SK-N-SH treated with all-trans-retinoic acid at 6 μM for 48 hours (cell line): ENCODE data around the gene PLXNB1.

Source experiments
- ATAC-seq: fragments of 200-7000 bp; cut with Tn5 transposase; 3 replicates; pipeline ENCODE4 v1.9.1; 2020; ENCODE audit warnings: mild to moderate bottlenecking, moderate library complexity
- ARNTL ChIP-seq: fragments of 450-650 bp; formaldehyde crosslinking; IDR thresholded peaks from 2 replicates; pipeline ENCODE4 v1.5.0; 2020; ENCODE audit warnings: low read depth, mild to moderate bottlenecking, moderate library complexity, borderline replicate concordance
- BACH2 ChIP-seq: fragments of 250-450 bp; sonication (Bioruptor Pico); IDR thresholded peaks from 2 replicates; pipeline ENCODE4 v1.9.0; 2021; ENCODE audit warnings: mild to moderate bottlenecking, borderline replicate concordance
- CSDC2 ChIP-seq: fragments of 250-450 bp; sonication (Bioruptor Pico); IDR thresholded peaks from 2 replicates; pipeline ENCODE4 v1.5.0; 2020; ENCODE audit warnings: mild to moderate bottlenecking, moderate library complexity
- CSRNP3 ChIP-seq: fragments of 250-450 bp; sonication (Bioruptor Pico); IDR thresholded peaks from 2 replicates; pipeline ENCODE4 v1.5.1; 2021; ENCODE audit warnings: mild to moderate bottlenecking, moderate library complexity
- ESRRG ChIP-seq: fragments of 250-450 bp; sonication (Bioruptor Pico); IDR thresholded peaks from 2 replicates; pipeline ENCODE4 v1.6.1; 2021; ENCODE audit warnings: mild to moderate bottlenecking
- GLIS3 ChIP-seq: fragments of 250-450 bp; sonication (Bioruptor Pico); IDR thresholded peaks from 2 replicates; pipeline ENCODE4 v1.5.0; 2020; ENCODE audit warnings: mild to moderate bottlenecking, moderate library complexity
- ISL1 ChIP-seq: fragments of 250-450 bp; sonication (Bioruptor Pico); IDR thresholded peaks from 2 replicates; pipeline ENCODE4 v2.1.2; 2022; ENCODE audit warnings: mild to moderate bottlenecking, moderate library complexity
- OSR1 ChIP-seq: fragments of 250-450 bp; sonication (Bioruptor Pico); IDR thresholded peaks from 2 replicates; pipeline ENCODE4 v1.8.0; 2022; ENCODE audit warnings: moderate library complexity, mild to moderate bottlenecking, inconsistent platforms
- PPARA ChIP-seq: fragments of 250-450 bp; sonication (Bioruptor Pico); IDR thresholded peaks from 2 replicates; pipeline ENCODE4 v1.5.0; 2020; ENCODE audit warnings: mild to moderate bottlenecking, borderline replicate concordance
- RARB ChIP-seq: fragments of 250-450 bp; sonication (Bioruptor Pico); IDR thresholded peaks from 2 replicates; pipeline ENCODE4 v1.8.0; 2021; ENCODE audit warnings: mild to moderate bottlenecking, moderate library complexity
- SNAI2 ChIP-seq: fragments of 250-450 bp; sonication (Bioruptor Pico); IDR thresholded peaks from 2 replicates; pipeline ENCODE4 v1.5.0; 2020; ENCODE audit warnings: mild to moderate bottlenecking, moderate library complexity
- TCF4 ChIP-seq: fragments of 250-450 bp; sonication (Bioruptor Pico); IDR thresholded peaks from 2 replicates; pipeline ENCODE4 v1.8.0; 2021; ENCODE audit warnings: mild to moderate bottlenecking, moderate library complexity, borderline replicate concordance
- TOX ChIP-seq: fragments of 250-450 bp; sonication (Bioruptor Pico); IDR thresholded peaks from 2 replicates; pipeline ENCODE4 v1.8.0; 2021; ENCODE audit warnings: mild to moderate bottlenecking, moderate library complexity, borderline replicate concordance
- TSHZ2 ChIP-seq: fragments of 250-450 bp; sonication (Bioruptor Pico); IDR thresholded peaks from 2 replicates; pipeline ENCODE4 v1.5.0; 2020; ENCODE audit warnings: mild to moderate bottlenecking, moderate library complexity
- ZC3H10 ChIP-seq: fragments of 250-450 bp; sonication (Bioruptor Pico); IDR thresholded peaks from 2 replicates; pipeline ENCODE4 v1.5.1; 2021; ENCODE audit warnings: mild to moderate bottlenecking, moderate library complexity
- ZFP3 ChIP-seq: fragments of 250-450 bp; sonication (Bioruptor Pico); IDR thresholded peaks from 2 replicates; pipeline ENCODE4 v1.5.0; 2020; ENCODE audit warnings: mild to moderate bottlenecking, moderate library complexity
- ZFP30 ChIP-seq: fragments of 450-650 bp; formaldehyde crosslinking; IDR thresholded peaks from 2 replicates; pipeline ENCODE4 v1.5.0; 2022; ENCODE audit warnings: mild to moderate bottlenecking, moderate library complexity
- ZNF565 ChIP-seq: fragments of 450-650 bp; formaldehyde crosslinking; conservative IDR thresholded peaks from 2 replicates; pipeline ENCODE4 v1.5.0; 2020; ENCODE audit warnings: low read depth, mild to moderate bottlenecking, moderate library complexity
- ZNF70 ChIP-seq: fragments of 450-650 bp; formaldehyde crosslinking; IDR thresholded peaks from 2 replicates; pipeline ENCODE4 v1.5.0; 2020; ENCODE audit warnings: mild to moderate bottlenecking, moderate library complexity
- ZNF8 ChIP-seq: fragments of 450-650 bp; formaldehyde crosslinking; IDR thresholded peaks from 2 replicates; pipeline ENCODE4 v1.5.0; 2020; ENCODE audit warnings: mild to moderate bottlenecking, moderate library complexity
- TF ChIP-seq, protein P1 (sequence below): fragments of 250-450 bp; sonication (Bioruptor Pico); IDR thresholded peaks from 2 replicates; pipeline ENCODE4 v1.5.1; 2020; ENCODE audit warnings: low read depth, mild to moderate bottlenecking, moderate library complexity
- TF ChIP-seq, protein P2 (sequence below): fragments of 250-450 bp; sonication (Bioruptor Pico); IDR thresholded peaks from 2 replicates; pipeline ENCODE4 v1.8.0; 2021; ENCODE audit warnings: low read depth, mild to moderate bottlenecking, moderate library complexity, borderline replicate concordance

The PLXNB1 gene

GRCh38 chr3:48419149-48419548 lies 10.7 kb downstream of the PLXNB1 start:
- no peak for TF ChIP-seq TOX (CRISPR knock-in tag)
- no peak for TF ChIP-seq ZFP30 (CRISPR knock-in tag)
- TF ChIP-seq GLIS3: no peak
- no peak for TF ChIP-seq ISL1 (CRISPR knock-in tag)
- TF ChIP-seq ZNF565 (CRISPR knock-in tag): no peak
- TF ChIP-seq SNAI2 (CRISPR knock-in tag): no peak
- no peak for TF ChIP-seq PPARA (CRISPR knock-in tag)
- TF ChIP-seq TSHZ2: no peak
- TF ChIP-seq TCF4 (CRISPR knock-in tag): no peak
- no peak for TF ChIP-seq CSRNP3 (CRISPR knock-in tag)
- no peak for TF ChIP-seq BACH2 (CRISPR knock-in tag)
- TF ChIP-seq ZNF8 (CRISPR knock-in tag): no peak
- no peak for TF ChIP-seq ZNF70
- no peak for TF ChIP-seq CSDC2
- TF ChIP-seq ZC3H10: no peak
- TF ChIP-seq, protein P1, sequence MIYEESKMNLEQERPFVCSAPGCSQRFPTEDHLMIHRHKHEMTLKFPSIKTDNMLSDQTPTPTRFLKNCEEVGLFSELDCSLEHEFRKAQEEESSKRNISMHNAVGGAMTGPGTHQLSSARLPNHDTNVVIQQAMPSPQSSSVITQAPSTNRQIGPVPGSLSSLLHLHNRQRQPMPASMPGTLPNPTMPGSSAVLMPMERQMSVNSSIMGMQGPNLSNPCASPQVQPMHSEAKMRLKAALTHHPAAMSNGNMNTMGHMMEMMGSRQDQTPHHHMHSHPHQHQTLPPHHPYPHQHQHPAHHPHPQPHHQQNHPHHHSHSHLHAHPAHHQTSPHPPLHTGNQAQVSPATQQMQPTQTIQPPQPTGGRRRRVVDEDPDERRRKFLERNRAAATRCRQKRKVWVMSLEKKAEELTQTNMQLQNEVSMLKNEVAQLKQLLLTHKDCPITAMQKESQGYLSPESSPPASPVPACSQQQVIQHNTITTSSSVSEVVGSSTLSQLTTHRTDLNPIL: no peak
- no peak for TF ChIP-seq RARB (CRISPR knock-in tag)
- TF ChIP-seq OSR1 (CRISPR knock-in tag): no peak
- ATAC-seq: no peak

- ATAC-seq: no peak
- no peak for TF ChIP-seq ZFP30 (CRISPR knock-in tag)
- no peak for TF ChIP-seq ISL1 (CRISPR knock-in tag)
- TF ChIP-seq ZNF8 (CRISPR knock-in tag): no peak
- TF ChIP-seq ZFP3 (CRISPR knock-in tag): no peak
- no peak for TF ChIP-seq ESRRG (CRISPR knock-in tag)
- TF ChIP-seq ZNF565 (CRISPR knock-in tag): no peak
These were observed 11.2 kb downstream of the PLXNB1 start for GRCh38 chr3:48418651-48419050.

GRCh38 chr3:48418140-48418539 lies 11.7 kb downstream of the PLXNB1 start:
- no peak for TF ChIP-seq ARNTL (CRISPR knock-in tag)
- TF ChIP-seq RARB (CRISPR knock-in tag): no peak
- TF ChIP-seq ZC3H10: no peak
- TF ChIP-seq TOX (CRISPR knock-in tag): no peak
- TF ChIP-seq ZNF565 (CRISPR knock-in tag): no peak
- no peak for TF ChIP-seq TSHZ2
- no peak for TF ChIP-seq ZNF8 (CRISPR knock-in tag)
- TF ChIP-seq ISL1 (CRISPR knock-in tag): no peak
- no peak for TF ChIP-seq CSRNP3 (CRISPR knock-in tag)
- TF ChIP-seq ZFP30 (CRISPR knock-in tag): no peak
- TF ChIP-seq, protein P2, sequence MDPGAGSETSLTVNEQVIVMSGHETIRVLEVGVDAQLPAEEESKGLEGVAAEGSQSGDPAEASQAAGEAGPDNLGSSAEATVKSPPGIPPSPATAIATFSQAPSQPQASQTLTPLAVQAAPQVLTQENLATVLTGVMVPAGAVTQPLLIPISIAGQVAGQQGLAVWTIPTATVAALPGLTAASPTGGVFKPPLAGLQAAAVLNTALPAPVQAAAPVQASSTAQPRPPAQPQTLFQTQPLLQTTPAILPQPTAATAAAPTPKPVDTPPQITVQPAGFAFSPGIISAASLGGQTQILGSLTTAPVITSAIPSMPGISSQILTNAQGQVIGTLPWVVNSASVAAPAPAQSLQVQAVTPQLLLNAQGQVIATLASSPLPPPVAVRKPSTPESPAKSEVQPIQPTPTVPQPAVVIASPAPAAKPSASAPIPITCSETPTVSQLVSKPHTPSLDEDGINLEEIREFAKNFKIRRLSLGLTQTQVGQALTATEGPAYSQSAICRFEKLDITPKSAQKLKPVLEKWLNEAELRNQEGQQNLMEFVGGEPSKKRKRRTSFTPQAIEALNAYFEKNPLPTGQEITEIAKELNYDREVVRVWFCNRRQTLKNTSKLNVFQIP (CRISPR knock-in tag): no peak
- TF ChIP-seq ZFP3 (CRISPR knock-in tag): no peak
- no peak for TF ChIP-seq GLIS3
- no peak for TF ChIP-seq SNAI2 (CRISPR knock-in tag)
- no peak for TF ChIP-seq ZNF70
- ATAC-seq: no peak
